H9 (cell line): ENCODE data around the gene RIMS1. TPM values are rescaled to one million over a fixed set of nuclear protein-coding genes. Genes with fewer than 3 reads are reported as not detected.

Source experiments
- DNase-seq: peaks from one replicate; pipeline ENCODE4 v3.0.0-alpha.2; 2017
- H2AFZ ChIP-seq: one replicate; pipeline ENCODE4 v1.6.1; 2013; ENCODE audit warnings: mild to moderate bottlenecking, low read length, control low read depth, moderate library complexity
- H2AK5ac ChIP-seq: 2 replicates; pipeline ENCODE4 v1.6.1; 2013; ENCODE audit warnings: low read length, control low read depth, mixed read lengths; ENCODE audit not compliant: insufficient read length
- H2BK120ac ChIP-seq: one replicate; pipeline ENCODE4 v1.6.1; 2013; ENCODE audit warnings: low read depth, mild to moderate bottlenecking, low read length, control low read depth, inconsistent platforms; ENCODE audit not compliant: poor library complexity, severe bottlenecking
- H2BK12ac ChIP-seq: 2 replicates; pipeline ENCODE4 v1.6.1; 2013; ENCODE audit warnings: low read length, control low read depth, mixed read lengths, low read depth; ENCODE audit not compliant: insufficient read length
- H2BK15ac ChIP-seq: 2 replicates; pipeline ENCODE4 v1.6.1; 2013; ENCODE audit warnings: low read depth, low read length, control low read depth
- H2BK20ac ChIP-seq: one replicate; pipeline ENCODE4 v1.6.1; 2013; ENCODE audit warnings: low read depth, mild to moderate bottlenecking, low read length, control low read depth, inconsistent platforms; ENCODE audit not compliant: poor library complexity, severe bottlenecking
- H2BK5ac ChIP-seq: 2 replicates; pipeline ENCODE4 v1.6.1; 2013; ENCODE audit warnings: low read length, control low read depth, mixed read lengths; ENCODE audit not compliant: insufficient read length
- H3K14ac ChIP-seq: 2 replicates; pipeline ENCODE4 v1.6.1; 2013; ENCODE audit warnings: low read length, control low read depth; ENCODE audit not compliant: insufficient read depth
- H3K18ac ChIP-seq: 2 replicates; pipeline ENCODE4 v1.6.1; 2013; ENCODE audit warnings: low read depth, mild to moderate bottlenecking, mixed read lengths, low read length, control low read depth; ENCODE audit not compliant: insufficient read length
- H3K23ac ChIP-seq: 2 replicates; pipeline ENCODE4 v1.6.1; 2013; ENCODE audit warnings: low read length, control low read depth, mixed read lengths, low read depth; ENCODE audit not compliant: insufficient read length
- H3K23me2 ChIP-seq: 2 replicates; pipeline ENCODE4 v1.6.1; 2013; ENCODE audit warnings: low read depth, mild to moderate bottlenecking, mixed read lengths, low read length, control low read depth; ENCODE audit not compliant: insufficient read length, poor library complexity, severe bottlenecking
- H3K27ac ChIP-seq: 2 replicates; pipeline ENCODE4 v1.5.1; 2013; ENCODE audit warnings: low read length, control low read depth, mixed read lengths, low read depth; ENCODE audit not compliant: insufficient read length
- H3K27me3 ChIP-seq: 2 replicates; pipeline ENCODE4 v1.6.1; 2013; ENCODE audit warnings: low read length, control low read depth, inconsistent platforms; ENCODE audit not compliant: insufficient read depth
- H3K4ac ChIP-seq: 2 replicates; pipeline ENCODE4 v1.6.1; 2013; ENCODE audit warnings: low read depth, mild to moderate bottlenecking, control low read depth, inconsistent platforms, low read length, moderate library complexity
- H3K4me1 ChIP-seq: 2 replicates; pipeline ENCODE4 v1.6.1; 2013; ENCODE audit warnings: low read length, control low read depth, inconsistent platforms; ENCODE audit not compliant: insufficient read depth
- H3K4me2 ChIP-seq: 2 replicates; pipeline ENCODE4 v1.6.1; 2013; ENCODE audit warnings: low read length, control low read depth, mixed read lengths; ENCODE audit not compliant: insufficient read length, insufficient read depth
- H3K56ac ChIP-seq: 2 replicates; pipeline ENCODE4 v1.6.1; 2013; ENCODE audit warnings: low read depth, mild to moderate bottlenecking, mixed read lengths, low read length, control low read depth; ENCODE audit not compliant: insufficient read length
- H3K79me1 ChIP-seq: 2 replicates; pipeline ENCODE4 v1.6.1; 2013; ENCODE audit warnings: low read depth, mild to moderate bottlenecking, moderate library complexity, low read length, control low read depth, inconsistent platforms; ENCODE audit not compliant: insufficient read depth, poor library complexity, severe bottlenecking
- H3K79me2 ChIP-seq: 2 replicates; pipeline ENCODE4 v1.6.1; 2013; ENCODE audit warnings: low read length, control low read depth, inconsistent platforms; ENCODE audit not compliant: insufficient read depth
- H3K9ac ChIP-seq: 2 replicates; pipeline ENCODE4 v1.6.1; 2013; ENCODE audit warnings: low read length, control low read depth, mixed read lengths; ENCODE audit not compliant: insufficient read length; ENCODE audit errors: extremely low read depth
- H3K9me3 ChIP-seq: one replicate; pipeline ENCODE4 v1.6.1; 2013; ENCODE audit warnings: low read depth, low read length, inconsistent platforms; ENCODE audit not compliant: control insufficient read depth
- H3T11ph ChIP-seq: one replicate; pipeline ENCODE4 v1.6.1; 2013; ENCODE audit warnings: mild to moderate bottlenecking, low read length, control low read depth, inconsistent platforms
- H4K20me1 ChIP-seq: one replicate; pipeline ENCODE4 v1.6.1; 2013; ENCODE audit not compliant: control insufficient read depth, insufficient read length, insufficient read depth
- H4K5ac ChIP-seq: 2 replicates; pipeline ENCODE4 v1.6.1; 2013; ENCODE audit warnings: low read depth, mild to moderate bottlenecking, mixed read lengths, low read length, control low read depth; ENCODE audit not compliant: insufficient read length
- H4K8ac ChIP-seq: replicated peaks from 2 replicates; pipeline ENCODE4 v1.6.1; 2013; ENCODE audit warnings: low read length, control low read depth, mixed read lengths, low read depth; ENCODE audit not compliant: insufficient read length
- H4K91ac ChIP-seq: 2 replicates; pipeline ENCODE4 v1.6.1; 2013; ENCODE audit warnings: low read depth, mild to moderate bottlenecking, moderate library complexity, mixed read lengths, low read length, control low read depth; ENCODE audit not compliant: insufficient read length
- H3K27ac Mint-ChIP-seq, 3 experiments: 2 replicates in 2 of 3; 3 replicates in 1 of 3; pipeline ENCODE4 v1.8.0; 2020 to 2021; ENCODE audit warnings: mixed read lengths in 3 of 3, mild to moderate bottlenecking in 1 of 3, moderate library complexity in 1 of 3
- H3K27me3 Mint-ChIP-seq: 2 replicates; pipeline ENCODE4 v1.8.0; 2021; ENCODE audit warnings: low read depth, mild to moderate bottlenecking, moderate library complexity, mixed read lengths
- H3K36me3 Mint-ChIP-seq, 3 experiments: 2 replicates in 2 of 3; 3 replicates in 1 of 3; pipeline ENCODE4 v1.8.0; 2020 to 2021; ENCODE audit warnings: low read depth in 3 of 3, mixed read lengths in 3 of 3; ENCODE audit not compliant: insufficient read depth in 1 of 3
- H3K4me1 Mint-ChIP-seq, 2 experiments: 2 replicates each; pipeline ENCODE4 v1.8.0; 2020; ENCODE audit warnings: mixed read lengths in 2 of 2
- H3K4me3 Mint-ChIP-seq, 2 experiments: 2 replicates in 1 of 2; 3 replicates in 1 of 2; pipeline ENCODE4 v1.8.0; 2020 to 2021; ENCODE audit warnings: mild to moderate bottlenecking in 2 of 2, mixed read lengths in 2 of 2, moderate library complexity in 1 of 2
- H3K9me3 Mint-ChIP-seq, 2 experiments: 2 replicates in 1 of 2; 3 replicates in 1 of 2; pipeline ENCODE4 v1.8.0; 2020; ENCODE audit warnings: mild to moderate bottlenecking in 2 of 2, mixed read lengths in 2 of 2, moderate library complexity in 1 of 2
- WGBS: extraction: QIAGEN DNeasy Blood & Tissue Kit; methylation state at CpG from one replicate; pipeline ENCODE4 v1.1.7; 2013; ENCODE audit warnings: missing lambda C conversion rate, low lambda C conversion rate, mixed read lengths; ENCODE audit not compliant: insufficient read length; ENCODE audit errors: extremely low coverage; 5-methylcytosine and 5-hydroxymethylcytosine counted together
- total RNA-seq: library from RNA; stranded (reverse); gene quantifications from 2 replicates; pipeline ENCODE4 v1.2.1, GENCODE V29; 2021
- TF ChIP-seq, protein P1 (sequence below): fragments of 200-600 bp; sonication (generic); conservative IDR thresholded peaks from 3 replicates; pipeline ENCODE4 v1.8.0; 2021; ENCODE audit warnings: antibody characterized with exemption, mild to moderate bottlenecking

RIMS1 gene
- total RNA-seq, 1 experiment from 2014 or later, result 0.83 TPM

DNA sequence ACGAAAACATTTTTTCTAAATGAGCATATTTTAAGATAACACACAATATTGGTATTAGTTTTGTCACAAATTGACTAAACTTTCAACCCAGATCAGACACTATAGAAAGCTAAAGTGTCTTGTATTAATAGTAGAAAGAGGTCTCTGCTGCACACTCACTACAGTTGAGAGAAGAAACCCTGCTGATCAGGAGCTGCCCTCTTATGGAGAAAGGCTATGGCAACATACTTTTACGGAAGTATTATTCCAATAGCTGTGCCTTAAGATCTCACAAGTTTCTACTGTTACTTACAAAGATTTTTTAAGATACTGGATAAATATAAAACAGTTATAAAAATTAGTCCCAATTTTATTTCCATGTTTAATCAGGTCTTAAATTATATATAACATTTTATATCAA, 155.7 kb downstream of the RIMS1 start:
- DNase-seq, result no peak
- Mint-ChIP-seq H3K4me3 (no peak overlapping the region), H3K9me3 (no peaks in the 10 kb centered on the region), H3K27ac (no peak overlapping the region), H3K4me1 (peaks cover 4% of the 10 kb centered on the region in 2 experiments), H3K27me3 (no peaks in the 10 kb centered on the region), H3K36me3 (no peaks in the 10 kb centered on the region)
- Histone ChIP-seq H3K23me2 (no peaks in the 10 kb centered on the region), H3K18ac (no peak overlapping the region), H3K14ac (no peak overlapping the region), H2BK5ac (no peak overlapping the region), H3K27me3 (no peaks in the 10 kb centered on the region), H3K4me2 (no peak overlapping the region), H3T11ph (no peak overlapping the region), H3K27ac (no peak overlapping the region), H3K9ac (no peak overlapping the region), H4K20me1 (no peaks in the 10 kb centered on the region), H2BK15ac (no peak overlapping the region), H2AFZ (no peak overlapping the region), H2BK120ac (no peak overlapping the region), H3K23ac (no peak overlapping the region), H3K79me2 (no peaks in the 10 kb centered on the region), H3K56ac (no peak overlapping the region), H4K5ac (no peak overlapping the region), H3K4me1 (no peaks in the 10 kb centered on the region; the same call in 1 of the 2 replicates), H3K79me1 (no peaks in the 10 kb centered on the region), H3K4ac (no peak overlapping the region), H4K8ac (no peak overlapping the region), H2BK12ac (no peak overlapping the region), H3K9me3 (no peaks in the 10 kb centered on the region), H2BK20ac (no peak overlapping the region), H4K91ac (no peak overlapping the region), H2AK5ac (no peak overlapping the region)
- no CpG with 5 or more reads among the region's 2 CpGs for WGBS
- TF ChIP-seq, protein P1, sequence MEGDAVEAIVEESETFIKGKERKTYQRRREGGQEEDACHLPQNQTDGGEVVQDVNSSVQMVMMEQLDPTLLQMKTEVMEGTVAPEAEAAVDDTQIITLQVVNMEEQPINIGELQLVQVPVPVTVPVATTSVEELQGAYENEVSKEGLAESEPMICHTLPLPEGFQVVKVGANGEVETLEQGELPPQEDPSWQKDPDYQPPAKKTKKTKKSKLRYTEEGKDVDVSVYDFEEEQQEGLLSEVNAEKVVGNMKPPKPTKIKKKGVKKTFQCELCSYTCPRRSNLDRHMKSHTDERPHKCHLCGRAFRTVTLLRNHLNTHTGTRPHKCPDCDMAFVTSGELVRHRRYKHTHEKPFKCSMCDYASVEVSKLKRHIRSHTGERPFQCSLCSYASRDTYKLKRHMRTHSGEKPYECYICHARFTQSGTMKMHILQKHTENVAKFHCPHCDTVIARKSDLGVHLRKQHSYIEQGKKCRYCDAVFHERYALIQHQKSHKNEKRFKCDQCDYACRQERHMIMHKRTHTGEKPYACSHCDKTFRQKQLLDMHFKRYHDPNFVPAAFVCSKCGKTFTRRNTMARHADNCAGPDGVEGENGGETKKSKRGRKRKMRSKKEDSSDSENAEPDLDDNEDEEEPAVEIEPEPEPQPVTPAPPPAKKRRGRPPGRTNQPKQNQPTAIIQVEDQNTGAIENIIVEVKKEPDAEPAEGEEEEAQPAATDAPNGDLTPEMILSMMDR, result peak; percentile 25; the same call in 1 of the 3 replicates
